Lung (tissue), 12 donors: ENCODE measurements around the gene OCSTAMP. TPM values are rescaled to one million over a fixed set of nuclear protein-coding genes. Genes with fewer than 3 reads are reported as not detected.

Experiments used
- ATAC-seq: fragments of 200-7000 bp; cut with Tn5 transposase; one replicate; pipeline ENCODE4 v1.9.1; 2020; ENCODE audit warnings: moderate number of reproducible peaks; ENCODE audit not compliant: insufficient read depth, low FRiP score
- DNase-seq, 3 donors: peaks; one replicate each; pipeline ENCODE4 v3.0.0-alpha.2; 2013 to 2017
- H3K27ac ChIP-seq, 2 donors: one replicate each; pipeline ENCODE4 v1.5.1; 2013; ENCODE audit warnings: mild to moderate bottlenecking in 2 of 2, moderate library complexity in 2 of 2, control low read depth in 1 of 2, inconsistent platforms in 1 of 2, low read depth in 1 of 2, low read length in 1 of 2
- H3K27me3 ChIP-seq, 3 donors: one replicate each; pipeline ENCODE4 v1.5.1; 2013; ENCODE audit warnings: low read length in 2 of 3; ENCODE audit not compliant: control insufficient read depth in 3 of 3, insufficient read depth in 3 of 3
- H3K36me3 ChIP-seq, 4 donors: one replicate each; pipeline ENCODE4 v1.5.1; 2013; ENCODE audit warnings: low read length in 4 of 4, mild to moderate bottlenecking in 1 of 4, moderate library complexity in 1 of 4; ENCODE audit not compliant: control insufficient read depth in 4 of 4, insufficient read depth in 4 of 4
- H3K4me1 ChIP-seq, 5 donors: one replicate each; pipeline ENCODE4 v1.5.1; 2013; ENCODE audit warnings: low read length in 5 of 5, mild to moderate bottlenecking in 2 of 5, moderate library complexity in 1 of 5; ENCODE audit not compliant: control insufficient read depth in 5 of 5, insufficient read depth in 5 of 5
- H3K4me3 ChIP-seq: one replicate; pipeline ENCODE4 v1.5.1; 2013; ENCODE audit warnings: mild to moderate bottlenecking, control low read depth, moderate library complexity
- H3K9ac ChIP-seq, 2 donors: one replicate each; pipeline ENCODE4 v1.5.1; 2013; ENCODE audit warnings: low read length in 2 of 2, control low read depth in 1 of 2; ENCODE audit not compliant: insufficient read depth in 1 of 2
- H3K9me3 ChIP-seq, 4 donors: one replicate each; pipeline ENCODE4 v1.5.1; 2013; ENCODE audit warnings: low read length in 3 of 4, mild to moderate bottlenecking in 1 of 4, moderate library complexity in 1 of 4; ENCODE audit not compliant: control insufficient read depth in 4 of 4, insufficient read depth in 3 of 4
- WGBS, 2 donors: extraction: QIAGEN DNeasy Blood & Tissue Kit; methylation state at CpG; one replicate each; pipeline ENCODE4 v1.1.7; 2013; 5-methylcytosine and 5-hydroxymethylcytosine counted together
- polyA plus RNA-seq, 2 donors: library from polyadenylated mRNA; stranded (reverse); fragments of 200-250 nt; gene quantifications; one replicate each; pipeline ENCODE4 v1.2.1, GENCODE V29; 2013
- total RNA-seq, 2 donors: library from RNA; depleted of rRNA in 1 of 2; stranded (reverse); fragments of >200 nt in 1 of 2; gene quantifications; one replicate each; pipeline ENCODE4 v1.2.1, GENCODE V29; 2014 to 2021
- TF ChIP-seq, protein P1 (sequence below): IDR thresholded peaks from 2 replicates; pipeline ENCODE4 v1.5.1; 2012; ENCODE audit warnings: mild to moderate bottlenecking; ENCODE audit errors: control extremely low read depth, extremely low read depth
- donor health status: control.
- donor health status: control.
- donor health status: Bipolar disorder and iron deficiency.
- donor health status: healthy.
- donor health status: DM: yes; HTN: yes; CAD: no.

OCSTAMP gene
- total and polyA plus RNA-seq, 4 donors = 0.11 TPM; not detected in 3

DNA sequence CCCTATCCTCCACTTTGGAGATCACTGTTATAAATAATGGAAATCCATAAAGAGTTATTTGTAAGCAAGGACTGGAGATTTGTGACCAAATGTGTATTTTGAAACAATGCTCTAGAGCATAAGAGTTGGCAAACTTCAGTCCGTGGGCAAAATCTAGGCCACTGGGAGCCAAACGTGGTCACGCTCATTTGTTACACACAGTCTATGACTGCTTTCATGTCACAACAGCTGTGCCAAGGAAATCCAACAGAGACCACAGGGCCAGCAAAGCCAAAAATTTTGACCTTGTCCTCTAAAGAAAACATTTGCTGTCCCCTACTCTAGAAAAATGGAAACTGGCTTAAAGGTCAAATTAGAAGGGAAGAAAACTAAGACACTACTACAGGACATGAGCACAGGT is 44.9 kb downstream of the OCSTAMP start:
- Histone ChIP-seq H3K27me3 (no peaks in the 10 kb centered on the region), H3K36me3 (peaks cover 0 to 30% (median 13%) of the 10 kb centered on the region in 4 donors), H3K27ac (no peak overlapping the region), H3K9me3 (peaks cover 8 to 29% (median 21%) of the 10 kb centered on the region in 4 donors), H3K4me3 (no peak overlapping the region), H3K4me1 (no peaks in the 10 kb centered on the region), H3K9ac (no peak overlapping the region)
- DNase-seq (no peak), ATAC-seq (no peak)
- WGBS, 2 donors = 88 to 94% methylated on average over 3 of the region's 3 CpGs
- TF ChIP-seq, protein P1, sequence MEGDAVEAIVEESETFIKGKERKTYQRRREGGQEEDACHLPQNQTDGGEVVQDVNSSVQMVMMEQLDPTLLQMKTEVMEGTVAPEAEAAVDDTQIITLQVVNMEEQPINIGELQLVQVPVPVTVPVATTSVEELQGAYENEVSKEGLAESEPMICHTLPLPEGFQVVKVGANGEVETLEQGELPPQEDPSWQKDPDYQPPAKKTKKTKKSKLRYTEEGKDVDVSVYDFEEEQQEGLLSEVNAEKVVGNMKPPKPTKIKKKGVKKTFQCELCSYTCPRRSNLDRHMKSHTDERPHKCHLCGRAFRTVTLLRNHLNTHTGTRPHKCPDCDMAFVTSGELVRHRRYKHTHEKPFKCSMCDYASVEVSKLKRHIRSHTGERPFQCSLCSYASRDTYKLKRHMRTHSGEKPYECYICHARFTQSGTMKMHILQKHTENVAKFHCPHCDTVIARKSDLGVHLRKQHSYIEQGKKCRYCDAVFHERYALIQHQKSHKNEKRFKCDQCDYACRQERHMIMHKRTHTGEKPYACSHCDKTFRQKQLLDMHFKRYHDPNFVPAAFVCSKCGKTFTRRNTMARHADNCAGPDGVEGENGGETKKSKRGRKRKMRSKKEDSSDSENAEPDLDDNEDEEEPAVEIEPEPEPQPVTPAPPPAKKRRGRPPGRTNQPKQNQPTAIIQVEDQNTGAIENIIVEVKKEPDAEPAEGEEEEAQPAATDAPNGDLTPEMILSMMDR = no peak

- Histone ChIP-seq H3K4me3 (no peak overlapping the region), H3K9ac (no peak overlapping the region), H3K9me3 (peaks cover 14 to 42% (median 26%) of the 10 kb centered on the region in 4 donors), H3K27ac (no peak overlapping the region), H3K4me1 (no peaks in the 10 kb centered on the region), H3K27me3 (no peaks in the 10 kb centered on the region), H3K36me3 (peaks cover 0 to 35% (median 11%) of the 10 kb centered on the region in 4 donors)
- TF ChIP-seq, protein P1 = no peak
- DNase-seq (no peak), ATAC-seq (no peak)
- WGBS, 2 donors = 92 to 95% methylated on average over 6 of the region's 6 CpGs
Observed at GRCh38 chr20:46501961-46502360, 48.5 kb downstream of the OCSTAMP start.

DNA sequence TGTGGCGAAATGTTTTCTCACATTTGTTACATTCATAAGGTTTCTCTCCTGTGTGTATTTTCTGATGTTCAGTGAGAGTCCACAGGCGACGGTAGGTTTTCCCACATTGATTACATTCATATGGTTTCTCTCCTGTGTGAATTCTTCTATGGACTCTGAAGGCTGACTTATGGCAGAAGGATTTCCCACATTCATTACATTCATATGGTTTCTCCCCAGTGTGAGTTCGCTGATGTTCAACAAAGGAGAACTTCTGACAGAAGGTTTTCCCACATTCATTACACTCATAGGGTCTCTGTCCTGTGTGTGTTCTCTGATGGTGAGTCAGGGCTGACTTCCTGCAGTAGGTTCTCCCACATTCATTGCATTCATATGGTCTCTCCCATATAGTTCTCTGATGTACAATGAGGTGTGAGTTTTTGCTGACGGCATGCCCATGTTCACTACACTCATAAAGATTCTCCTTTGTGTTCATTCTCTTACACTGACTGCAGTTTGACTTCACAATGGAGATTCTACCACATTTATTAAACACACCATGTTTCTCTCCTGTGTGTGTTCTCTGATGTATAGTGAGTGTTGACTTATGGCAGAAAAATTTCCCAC is 49.0 kb downstream of the OCSTAMP start:
- WGBS, 2 donors = 97% methylated on average over 5 of the region's 5 CpGs
- Histone ChIP-seq H3K9me3 (peaks cover 16 to 42% (median 26%) of the 10 kb centered on the region in 4 donors), H3K27ac (no peak overlapping the region), H3K9ac (no peak overlapping the region), H3K27me3 (no peaks in the 10 kb centered on the region), H3K36me3 (peaks cover 0 to 35% (median 12%) of the 10 kb centered on the region in 4 donors), H3K4me3 (no peak overlapping the region), H3K4me1 (no peaks in the 10 kb centered on the region)
- TF ChIP-seq, protein P1 = no peak
- ATAC-seq (no peak), DNase-seq (no peak)
